GM21390 (cell line): Measurements from ENCODE around the gene ACER2.
"Not testable (repeated sequence)": the region's sequence is repeated elsewhere in the genome, so short reads cannot be mapped to it uniquely, and the experiment has no call there.

ENCODE experiments used
- ATAC-seq: cut with Tn5 transposase; IDR thresholded peaks from one replicate; pipeline ENCODE4 v1.9.1; 2021; ENCODE audit not compliant: unreplicated experiment

The ACER2 gene

GRCh38 chr9:19408316-19408692 lies 505 bp upstream of the ACER2 start:
- ATAC-seq: peak; percentile 0

- ATAC-seq: no peak
Measured at GRCh38 chr9:19409401-19410194, 789 bp downstream of the ACER2 start.

- no peak for ATAC-seq
Measured at GRCh38 chr9:19410195-19410503, 1.3 kb downstream of the ACER2 start.

DNA sequence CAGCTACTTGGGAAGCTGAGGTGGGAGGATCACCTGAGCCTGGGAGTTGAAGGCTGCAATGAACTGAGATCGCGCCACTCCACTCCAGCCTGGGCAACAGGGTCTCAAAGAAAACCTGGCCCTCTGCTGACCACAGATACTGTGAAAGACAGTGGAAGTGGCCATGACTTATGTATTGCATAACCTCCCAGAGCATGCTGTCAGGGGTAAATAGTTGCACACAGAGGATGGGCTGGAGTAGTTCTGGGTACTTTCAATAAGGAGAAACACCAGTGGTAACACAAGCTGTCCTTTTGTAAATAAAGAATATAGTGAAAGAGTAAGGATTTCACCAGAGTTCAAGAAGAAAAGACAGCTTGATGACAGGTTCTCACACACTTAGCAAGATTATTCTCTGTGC lies 1.8 kb downstream of the ACER2 start:
- ATAC-seq: no peak

GRCh38 chr9:19411316-19411715 lies 2.5 kb downstream of the ACER2 start:
- ATAC-seq: no peak

- not testable (repeated sequence) for ATAC-seq
Measured at GRCh38 chr9:19413456-19413855, 4.6 kb downstream of the ACER2 start.

DNA sequence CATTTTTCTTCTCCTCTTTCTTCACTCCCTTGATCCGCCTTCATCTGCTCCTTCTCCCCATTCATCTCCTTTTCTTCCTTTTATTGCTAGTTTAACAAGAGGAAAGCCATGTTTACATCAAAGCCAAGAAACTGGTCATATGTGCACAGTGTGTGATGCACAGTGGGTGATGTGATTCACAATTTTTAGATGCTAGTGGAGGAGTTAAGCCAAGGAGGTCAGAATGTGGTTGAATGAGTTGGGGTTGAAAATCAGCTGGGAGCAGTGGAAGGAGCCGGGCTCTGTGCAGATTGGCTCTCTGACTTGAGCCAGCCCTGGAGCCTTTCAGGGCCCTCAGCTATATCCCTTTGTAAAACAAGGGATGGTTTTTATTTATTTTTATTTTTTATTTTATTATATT lies 7.3 kb downstream of the ACER2 start:
- ATAC-seq: no peak

GRCh38 chr9:19420877-19421276 lies 12.1 kb downstream of the ACER2 start:
- ATAC-seq: no peak

DNA sequence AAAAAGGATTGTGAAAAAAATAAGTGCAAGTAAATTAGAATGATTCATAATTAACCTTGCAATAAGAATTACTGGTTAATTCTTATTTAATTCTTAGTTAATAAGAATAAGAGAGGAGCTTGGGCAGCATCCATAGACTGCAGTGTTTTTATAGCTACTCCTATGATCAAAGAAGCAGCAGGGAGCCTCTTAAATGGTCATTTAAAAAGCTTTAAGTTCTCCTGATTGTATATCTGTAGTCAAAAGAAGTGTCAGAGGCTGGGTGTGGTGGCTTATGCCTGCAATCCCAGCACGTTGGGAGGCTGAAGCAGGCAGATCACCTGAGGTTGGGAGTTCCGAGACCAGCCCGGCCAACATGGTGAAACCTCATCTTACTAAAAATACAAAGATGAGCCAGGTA lies 14.4 kb downstream of the ACER2 start:
- ATAC-seq: no peak

DNA sequence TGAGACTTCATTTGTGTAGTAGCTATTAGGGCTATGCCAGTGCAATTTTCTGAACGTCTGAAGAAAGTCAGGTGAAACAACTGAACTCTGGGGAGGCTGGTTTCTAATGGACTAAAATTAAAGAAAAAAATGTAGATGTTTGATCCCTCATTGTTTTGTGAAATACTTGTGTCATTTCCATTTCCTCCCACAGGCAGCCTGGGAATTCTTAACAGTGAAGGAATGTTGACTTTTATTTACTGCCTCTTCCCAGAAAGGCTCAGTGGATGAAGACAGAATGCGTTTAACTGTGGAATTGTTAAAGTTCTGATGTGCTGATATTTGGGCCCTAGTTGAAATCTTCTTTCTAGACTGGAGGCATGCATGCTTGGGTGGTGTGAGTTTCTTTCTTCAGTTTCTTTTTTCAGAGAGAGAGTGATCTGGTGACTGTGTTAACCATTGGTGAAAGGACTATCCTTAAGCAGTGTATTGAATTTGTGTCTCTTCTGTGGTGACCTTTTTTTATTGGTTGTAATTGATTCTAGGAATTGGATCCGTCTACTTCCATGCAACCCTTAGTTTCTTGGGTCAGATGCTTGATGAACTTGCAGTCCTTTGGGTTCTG lies 15.5 kb downstream of the ACER2 start:
- ATAC-seq: peak; percentile 98

- no peak for ATAC-seq
Measured at GRCh38 chr9:19429595-19429994, 20.8 kb downstream of the ACER2 start.

- ATAC-seq: no peak
Measured at GRCh38 chr9:19430201-19430760, 21.5 kb downstream of the ACER2 start.

GRCh38 chr9:19431361-19432171 lies 22.8 kb downstream of the ACER2 start:
- no peak for ATAC-seq

DNA sequence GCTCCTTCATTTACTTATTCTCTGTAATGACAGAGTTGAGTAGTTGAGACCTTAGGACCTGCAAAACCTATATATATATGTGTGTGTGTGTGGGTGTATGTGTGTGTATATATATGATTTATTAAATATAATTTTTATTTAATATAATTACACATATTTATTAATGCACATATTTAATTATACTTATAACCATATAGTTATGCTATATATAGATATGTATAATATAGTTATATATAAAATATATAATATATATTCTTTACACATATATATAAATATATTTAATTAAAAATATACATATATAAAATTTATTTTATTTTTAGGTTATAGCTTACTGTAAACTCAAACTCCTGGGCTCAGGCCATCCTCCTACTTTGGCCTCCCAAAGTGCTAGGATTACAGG lies 23.7 kb downstream of the ACER2 start:
- ATAC-seq: no peak

GRCh38 chr9:19433729-19434128 lies 24.9 kb downstream of the ACER2 start:
- not testable (repeated sequence) for ATAC-seq

DNA sequence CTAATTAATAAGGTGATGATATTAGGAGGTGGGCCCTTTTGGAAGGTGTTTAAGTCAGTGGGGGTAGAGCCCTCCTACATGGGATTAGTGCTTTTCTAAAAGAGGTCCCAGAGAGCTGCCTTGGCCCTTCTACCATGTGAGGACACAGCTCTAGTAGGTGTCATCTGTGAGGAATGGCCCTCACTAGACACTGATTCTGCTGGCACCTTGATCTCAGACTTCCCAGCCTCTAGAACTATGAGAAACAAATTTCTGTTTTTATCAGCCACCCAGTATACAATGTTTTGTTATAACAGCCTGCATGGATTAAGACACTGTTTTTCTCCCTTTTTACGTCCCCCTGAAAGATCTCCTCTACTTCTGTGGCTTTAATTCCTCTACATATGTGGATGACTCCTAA lies 31.6 kb downstream of the ACER2 start:
- ATAC-seq: no peak

DNA sequence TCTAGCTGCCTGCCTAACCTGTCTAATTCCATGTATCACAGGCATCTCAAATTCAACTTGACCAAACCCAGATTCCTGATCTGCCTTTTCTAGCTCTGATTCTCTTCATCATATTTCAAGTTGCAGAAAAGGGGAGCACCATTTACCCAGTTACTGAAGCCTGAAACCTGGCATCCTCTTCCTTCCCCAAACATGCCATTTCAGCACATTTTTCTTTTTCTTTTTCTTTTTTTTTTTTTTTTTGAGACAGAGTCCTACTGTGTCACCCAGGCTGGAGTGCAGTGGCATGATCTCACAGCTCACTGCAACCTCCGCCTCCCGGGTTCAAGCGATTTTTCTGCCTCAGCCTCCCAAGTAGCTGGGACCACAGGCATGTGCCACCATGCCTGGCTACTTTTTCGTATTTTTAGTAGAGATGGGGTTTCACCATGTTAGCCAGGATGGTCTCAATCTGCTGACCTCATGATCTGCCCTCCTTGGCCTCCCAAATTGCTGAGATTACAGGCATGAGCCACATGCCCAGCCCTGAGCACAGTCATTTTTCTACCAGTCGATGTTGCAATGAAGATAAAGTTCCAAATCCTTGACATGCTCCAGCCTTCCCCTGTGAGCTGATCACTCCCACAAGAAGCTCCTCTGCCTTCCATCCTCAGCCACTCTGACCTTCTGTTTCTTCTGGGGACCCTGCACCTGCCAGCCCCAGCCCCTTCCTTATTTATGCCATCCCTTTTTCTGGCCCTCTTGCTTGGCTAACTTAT lies 32.2 kb downstream of the ACER2 start:
- peak; percentile 13 for ATAC-seq

DNA sequence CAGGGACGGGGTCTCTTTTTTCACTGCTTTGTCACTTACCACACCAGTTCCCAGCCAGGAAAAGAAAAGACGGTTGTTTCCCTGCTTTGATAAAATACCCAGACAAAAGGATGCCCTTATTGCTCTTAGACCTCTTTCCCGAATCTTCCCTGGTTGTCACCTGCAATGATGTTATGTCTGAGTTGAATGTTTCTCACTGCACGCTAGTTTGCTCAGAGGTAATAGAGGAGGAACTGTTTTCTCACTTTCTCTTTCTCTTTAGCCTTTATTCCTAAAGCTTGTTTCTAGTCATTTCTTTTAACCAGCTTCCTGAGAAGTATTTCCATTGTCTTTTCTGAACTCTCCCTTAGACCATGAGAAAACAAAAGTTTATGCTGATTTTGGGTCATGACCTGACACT lies 32.9 kb downstream of the ACER2 start:
- peak; percentile 80 for ATAC-seq

- no peak for ATAC-seq
Measured at GRCh38 chr9:19442240-19442639, 33.4 kb downstream of the ACER2 start.

GRCh38 chr9:19445452-19445851 lies 36.6 kb downstream of the ACER2 start:
- ATAC-seq: no peak

- no peak for ATAC-seq
Measured at GRCh38 chr9:19446361-19446861, 37.6 kb downstream of the ACER2 start.
